A549 (cell line): ENCODE results near the gene GLT1D1. TPM values are rescaled to one million over a fixed set of nuclear protein-coding genes. Genes with fewer than 3 reads are reported as not detected.

Experiments used
- ATAC-seq, 2 experiments: fragments of 200-7000 bp in 1 of 2; fragments of >200 bp in 1 of 2; cut with Nextera tagmentation in 1 of 2; cut with Tn5 transposase in 1 of 2; 3 replicates each; pipeline versions ENCODE4 v1.8.0 to v1.9.1; 2018 to 2020; ENCODE audit warnings: mild to moderate bottlenecking in 1 of 2, moderate library complexity in 1 of 2
- CTCF ChIA-PET: fragments of 300-600 bp; sonication (Branson Sonifier 250); formaldehyde crosslinking; extraction: SDS; loops from one replicate; lab custom pipeline; 2021; ENCODE audit warnings: antibody characterized with exemption, inconsistent platforms; lab: Yijun Ruan, JAX
- POLR2A ChIA-PET: fragments of 350-600 bp; formaldehyde crosslinking; extraction: SDS; loops from one replicate; lab custom pipeline; 2021; ENCODE audit warnings: antibody characterized with exemption, inconsistent platforms; lab: Yijun Ruan, JAX
- DNase-seq, 2 experiments: peaks; one replicate each; pipeline versions ENCODE4 v3.0.0 to v3.0.0-alpha.2; 2011 to 2016; ENCODE audit warnings: low read depth in 1 of 2, low spot score in 1 of 2
- FAIRE-seq: peaks from 2 replicates; lab custom pipeline; 2011; peaks lifted over from hg19 to GRCh38; lab: Jason Lieb, UNC
- H3K27ac ChIP-seq, 2 experiments: fragments of >200 bp; sonication (Bioruptor Twin); formaldehyde crosslinking; 3 replicates each; pipeline ENCODE4 v1.5.1; 2016 to 2017
- H3K4me1 ChIP-seq: fragments of >200 bp; sonication (Bioruptor Twin); formaldehyde crosslinking; 3 replicates; pipeline ENCODE4 v1.6.1; 2016
- H3K4me2 ChIP-seq: fragments of >200 bp; sonication (Bioruptor Twin); formaldehyde crosslinking; 3 replicates; pipeline ENCODE4 v1.6.1; 2016
- H3K4me3 ChIP-seq: fragments of >200 bp; sonication (Bioruptor Twin); formaldehyde crosslinking; 3 replicates; pipeline ENCODE4 v1.5.1; 2016
- H3K9me3 ChIP-seq: fragments of >200 bp; sonication (Bioruptor Twin); formaldehyde crosslinking; 3 replicates; pipeline ENCODE4 v1.6.1; 2016
- CEBPB ChIP-seq, 2 experiments: fragments of >200 bp in 1 of 2; sonication (Bioruptor Twin) in 1 of 2; formaldehyde crosslinking in 1 of 2; IDR thresholded peaks; 2 replicates each; pipeline ENCODE4 v1.6.1; 2012 to 2016
- CTCF ChIP-seq: fragments of >200 bp; sonication (Bioruptor Twin); formaldehyde crosslinking; IDR thresholded peaks from 3 replicates; pipeline ENCODE4 v1.5.1; 2016
- FOSB ChIP-seq: fragments of 250-450 bp; sonication (Bioruptor Pico); IDR thresholded peaks from 2 replicates; pipeline ENCODE4 v1.5.0; 2020; ENCODE audit warnings: mild to moderate bottlenecking, moderate library complexity
- HDAC2 ChIP-seq: fragments of 200-600 bp; sonication (generic); IDR thresholded peaks from 2 replicates; pipeline ENCODE4 v1.6.1; 2016
- HES2 ChIP-seq: fragments of >200 bp; sonication (Bioruptor Twin); formaldehyde crosslinking; IDR thresholded peaks from 2 replicates; pipeline ENCODE4 v1.6.1; 2016
- HMGXB4 ChIP-seq: fragments of 250-450 bp; sonication (Bioruptor Pico); IDR thresholded peaks from 2 replicates; pipeline ENCODE4 v1.5.0; 2021; ENCODE audit warnings: mild to moderate bottlenecking, moderate library complexity, borderline replicate concordance
- JUNB ChIP-seq: fragments of >200 bp; sonication (Bioruptor Twin); formaldehyde crosslinking; IDR thresholded peaks from 2 replicates; pipeline ENCODE4 v1.6.1; 2016
- MAZ ChIP-seq: fragments of 150-350 bp; IDR thresholded peaks from 2 replicates; pipeline ENCODE4 v1.6.1; 2014; ENCODE audit warnings: antibody characterized with exemption, low read depth, low read length, borderline replicate concordance
- POLR2A ChIP-seq: IDR thresholded peaks from 2 replicates; pipeline ENCODE4 v1.6.1; 2012; ENCODE audit warnings: mild to moderate bottlenecking, low read length
- RARB ChIP-seq: fragments of 250-450 bp; sonication (Bioruptor Pico); IDR thresholded peaks from 2 replicates; pipeline ENCODE4 v1.8.0; 2021; ENCODE audit warnings: mild to moderate bottlenecking, moderate library complexity
- REST ChIP-seq: fragments of 200-600 bp; sonication (generic); IDR thresholded peaks from 2 replicates; pipeline ENCODE4 v1.6.1; 2016; ENCODE audit warnings: antibody characterized with exemption, mild to moderate bottlenecking, moderate library complexity
- TFCP2L1 ChIP-seq: fragments of 250-450 bp; sonication (Bioruptor Pico); IDR thresholded peaks from 2 replicates; pipeline ENCODE4 v1.5.0; 2021; ENCODE audit warnings: mild to moderate bottlenecking
- TP53 ChIP-seq: fragments of 250-450 bp; sonication (Bioruptor Pico); IDR thresholded peaks from 2 replicates; pipeline ENCODE4 v1.5.0; 2021; ENCODE audit warnings: mild to moderate bottlenecking, moderate library complexity
- WGBS: methylation state at CpG from one replicate; pipeline ENCODE4 v1.1.6; 2017; ENCODE audit errors: missing lambda C conversion rate; 5-methylcytosine and 5-hydroxymethylcytosine counted together
- polyA plus RNA-seq, 4 experiments: library from polyadenylated mRNA; depleted of rRNA in 3 of 4; stranded (reverse); fragments of >200 nt; fragmentation: RNase III in 1 of 4; extraction: RNeasy Plus Mini Kit Qiagen cat#74134 plus additional on column Dnase treatment in 1 of 4; gene quantifications; 2 replicates in 3 of 4; 3 replicates in 1 of 4; pipeline ENCODE4 v1.2.3, GENCODE V29; 2011 to 2017

The GLT1D1 gene
- polyA plus RNA-seq, 2 of the 4 experiments (the other 2 are of a cell fraction) = not detected

GRCh38 chr12:128813883-128814282, 39.4 kb upstream of the GLT1D1 start:
- TF ChIP-seq CEBPB (IDR thresholded peaks at IDR 0.05) (no peak), REST (no peak)
- TF ChIP-seq, all 56 proteins: peak for 0
- FAIRE-seq (no peak), ATAC-seq (no peak), DNase-seq (no peak)
- Histone ChIP-seq H3K4me2 (no peak overlapping the region), H3K4me3 (no peak overlapping the region), H3K27ac (no peak overlapping the region), H3K4me1 (peaks cover 9% of the 10 kb centered on the region; the same call in 2 of the 3 replicates), H3K9me3 (no peaks in the 10 kb centered on the region)
- ChIA-PET POLR2A (interaction anchor here (1.2 kb wide), 1 partner anchor 10 kb away, joined by 4 read pairs; the partner anchor contains the start of gene SLC15A4), CTCF (interaction anchor here (0.7 to 1.7 kb wide), 3 partner anchors 9 to 15 kb away, joined by 3 read pairs; no protein-coding TSS in a partner anchor)
- 96% methylated on average over 4 of the region's 10 CpGs for WGBS

GRCh38 chr12:128814411-128815261, 38.6 kb upstream of the GLT1D1 start:
- POLR2A ChIA-PET = interaction anchor here (1.2 kb wide), 1 partner anchor 9 kb away, joined by 4 read pairs; the partner anchor contains the start of gene SLC15A4
- no peaks in the 10 kb centered on the region for H3K9me3 ChIP-seq
- H3K27ac ChIP-seq = no peak overlapping the region
- no peak overlapping the region for H3K4me3 ChIP-seq
- ATAC-seq = no peak
- FAIRE-seq = no peak
- DNase-seq = no peak
- no peak for TF ChIP-seq HMGXB4 (CRISPR knock-in tag)
- no peak for TF ChIP-seq POLR2A
- no peak for TF ChIP-seq MAZ
- no peak for TF ChIP-seq FOSB (CRISPR knock-in tag)
- TF ChIP-seq TFCP2L1 (CRISPR knock-in tag) = no peak
- no peak for TF ChIP-seq JUNB
- TF ChIP-seq CTCF = no peak
- TF ChIP-seq TP53 (CRISPR knock-in tag) = no peak
- TF ChIP-seq HDAC2 = no peak
- TF ChIP-seq RARB = no peak
- TF ChIP-seq HES2 = no peak
- TF ChIP-seq, all 56 proteins: peak for 0
- H3K4me1 ChIP-seq = peaks cover 9% of the 10 kb centered on the region; the same call in 2 of the 3 replicates
- no peak overlapping the region for H3K4me2 ChIP-seq
- 96% methylated on average over 25 of the region's 25 CpGs for WGBS
- CTCF ChIA-PET = interaction anchor here (1.7 kb wide), 1 partner anchor 10 kb away, joined by 3 read pairs; no protein-coding TSS in a partner anchor
